GM18870 (cell line): ENCODE results near the gene SORCS2.

Source experiments
- ATAC-seq: cut with Tn5 transposase; IDR thresholded peaks from one replicate; pipeline ENCODE4 v1.9.1; 2021; ENCODE audit warnings: moderate library complexity; ENCODE audit not compliant: unreplicated experiment

Gene SORCS2

GRCh38 chr4:7185487-7186030 lies 6.8 kb upstream of the SORCS2 start:
- no peak for ATAC-seq

GRCh38 chr4:7186031-7186430 lies 6.3 kb upstream of the SORCS2 start:
- ATAC-seq, result no peak

DNA sequence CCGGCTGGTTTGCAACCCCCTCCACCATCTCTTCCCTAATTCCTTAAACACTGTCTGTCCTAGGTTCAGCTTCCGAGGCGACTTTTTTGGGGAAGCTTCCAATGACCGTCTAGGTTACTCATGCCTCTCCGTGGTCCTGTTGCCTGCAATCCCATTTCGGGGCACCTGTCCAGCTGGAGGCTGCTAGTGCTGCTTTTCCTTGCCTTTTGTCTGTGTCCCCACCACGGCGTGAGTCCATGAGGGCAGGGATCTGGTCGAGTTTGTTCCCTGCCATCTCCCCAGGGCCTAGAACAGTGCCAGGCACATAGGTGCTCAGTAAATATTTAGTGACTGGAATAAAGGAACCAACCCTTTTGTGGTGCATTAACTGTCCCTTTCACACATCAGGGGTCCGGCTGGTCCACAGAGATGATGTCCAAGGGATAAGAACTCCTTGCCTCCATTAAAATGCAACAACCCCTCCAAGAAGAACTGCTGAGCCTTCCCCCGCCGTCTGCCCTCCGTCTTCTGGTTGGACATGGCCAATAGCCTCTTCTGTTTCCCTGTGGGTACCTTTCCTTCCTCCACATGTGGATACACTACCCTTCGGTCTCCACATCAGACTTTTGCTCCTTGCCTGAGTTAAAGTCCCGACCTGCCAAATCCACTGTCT lies 5.7 kb upstream of the SORCS2 start:
- ATAC-seq, result no peak

GRCh38 chr4:7187168-7187535 lies 5.2 kb upstream of the SORCS2 start:
- ATAC-seq, result no peak

GRCh38 chr4:7187691-7188090 lies 4.6 kb upstream of the SORCS2 start:
- no peak for ATAC-seq

- ATAC-seq, result no peak
Observed at GRCh38 chr4:7189066-7189465, 3.3 kb upstream of the SORCS2 start.

DNA sequence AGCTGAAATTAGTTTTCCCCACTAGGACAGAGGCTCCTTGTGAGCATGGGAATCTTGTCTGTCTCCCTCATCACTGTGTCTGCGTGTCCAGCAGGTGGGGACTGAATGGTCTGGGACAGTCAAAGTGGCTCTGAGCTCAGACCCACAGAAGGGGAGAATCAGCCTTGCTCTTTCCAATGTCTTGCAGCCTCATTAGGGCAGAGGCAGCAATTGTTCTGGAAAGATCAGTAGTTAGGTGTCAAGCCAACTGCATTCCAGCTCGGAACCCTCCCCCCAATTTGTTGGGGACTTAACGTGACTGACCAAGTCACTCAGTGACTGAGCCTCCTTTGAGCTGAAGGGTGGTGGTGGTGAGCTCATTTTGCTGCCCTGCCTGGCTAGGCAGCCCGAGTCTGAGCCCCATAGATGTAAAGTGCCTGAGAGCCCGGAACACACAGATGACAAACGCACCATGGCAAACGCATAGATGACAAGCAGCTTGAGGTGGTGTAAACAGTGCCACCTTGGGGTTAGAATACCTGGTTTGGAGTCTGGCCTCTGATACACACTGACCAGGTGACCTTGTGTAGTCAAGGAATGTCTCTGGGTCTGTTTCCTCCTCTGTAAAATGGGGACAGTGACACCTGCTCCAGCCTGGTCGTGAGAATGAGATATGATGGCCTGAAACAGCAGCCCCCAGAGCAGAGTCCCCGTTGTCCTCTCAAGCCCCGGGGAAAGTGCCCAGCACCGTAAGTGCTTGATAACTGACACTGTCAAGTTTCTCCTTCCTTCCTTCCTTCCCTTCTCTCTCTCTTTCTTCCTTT lies 2.7 kb upstream of the SORCS2 start:
- ATAC-seq, result no peak

DNA sequence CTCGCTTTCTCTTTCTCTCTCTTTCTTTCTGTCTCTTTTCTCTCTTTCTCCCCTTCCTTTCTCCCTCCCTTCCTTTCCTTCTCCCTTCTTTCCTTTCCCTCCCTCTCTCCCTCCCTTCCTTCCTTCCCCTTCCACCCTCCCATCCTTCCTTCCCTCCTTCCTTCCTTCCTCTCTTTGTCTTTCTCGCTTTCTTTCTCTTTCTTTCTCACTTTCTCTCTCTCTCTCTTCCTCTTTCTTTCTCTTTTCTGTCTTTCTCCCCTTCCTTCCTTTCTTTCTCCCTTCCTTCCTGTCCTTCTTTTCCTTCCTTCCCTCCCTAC lies 2.1 kb upstream of the SORCS2 start:
- ATAC-seq, result no peak

- ATAC-seq, result no peak
Observed at GRCh38 chr4:7190691-7191545, 1.4 kb upstream of the SORCS2 start.

DNA sequence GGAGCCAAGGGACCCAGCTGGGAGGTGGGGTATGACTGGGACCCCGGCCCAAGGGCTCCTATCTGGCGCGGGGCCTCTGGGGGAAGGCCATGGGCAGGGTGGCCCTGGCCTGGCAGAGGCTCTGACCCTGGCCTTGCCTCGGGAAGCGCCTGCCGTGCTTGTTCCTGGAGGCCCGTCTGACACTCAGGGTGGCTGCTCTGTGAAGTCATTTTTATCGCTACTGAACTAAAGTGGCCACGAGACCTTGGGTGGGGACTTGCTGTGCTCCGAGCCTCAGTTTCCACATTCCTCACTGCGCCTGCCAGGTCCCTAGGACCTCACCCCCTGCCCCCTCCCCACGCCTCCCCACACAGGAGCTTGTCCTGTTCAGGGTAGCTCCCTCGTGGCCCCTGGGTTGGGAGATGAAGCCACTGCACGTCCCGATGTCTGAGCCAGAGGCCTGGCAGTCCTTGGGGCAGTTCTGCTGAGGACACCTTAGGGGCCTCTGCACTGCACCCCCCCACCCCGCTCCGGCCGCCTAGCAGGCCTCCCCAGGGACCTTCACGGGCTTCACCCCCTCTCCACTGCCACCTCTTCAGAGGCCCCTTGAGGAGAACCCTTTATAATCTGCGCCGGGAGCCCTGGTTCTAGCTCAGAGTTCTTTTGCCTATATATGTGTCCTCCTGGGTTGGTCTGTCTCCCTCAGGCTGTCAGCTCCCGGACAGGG lies 639 bp upstream of the SORCS2 start:
- ATAC-seq, result no peak

DNA sequence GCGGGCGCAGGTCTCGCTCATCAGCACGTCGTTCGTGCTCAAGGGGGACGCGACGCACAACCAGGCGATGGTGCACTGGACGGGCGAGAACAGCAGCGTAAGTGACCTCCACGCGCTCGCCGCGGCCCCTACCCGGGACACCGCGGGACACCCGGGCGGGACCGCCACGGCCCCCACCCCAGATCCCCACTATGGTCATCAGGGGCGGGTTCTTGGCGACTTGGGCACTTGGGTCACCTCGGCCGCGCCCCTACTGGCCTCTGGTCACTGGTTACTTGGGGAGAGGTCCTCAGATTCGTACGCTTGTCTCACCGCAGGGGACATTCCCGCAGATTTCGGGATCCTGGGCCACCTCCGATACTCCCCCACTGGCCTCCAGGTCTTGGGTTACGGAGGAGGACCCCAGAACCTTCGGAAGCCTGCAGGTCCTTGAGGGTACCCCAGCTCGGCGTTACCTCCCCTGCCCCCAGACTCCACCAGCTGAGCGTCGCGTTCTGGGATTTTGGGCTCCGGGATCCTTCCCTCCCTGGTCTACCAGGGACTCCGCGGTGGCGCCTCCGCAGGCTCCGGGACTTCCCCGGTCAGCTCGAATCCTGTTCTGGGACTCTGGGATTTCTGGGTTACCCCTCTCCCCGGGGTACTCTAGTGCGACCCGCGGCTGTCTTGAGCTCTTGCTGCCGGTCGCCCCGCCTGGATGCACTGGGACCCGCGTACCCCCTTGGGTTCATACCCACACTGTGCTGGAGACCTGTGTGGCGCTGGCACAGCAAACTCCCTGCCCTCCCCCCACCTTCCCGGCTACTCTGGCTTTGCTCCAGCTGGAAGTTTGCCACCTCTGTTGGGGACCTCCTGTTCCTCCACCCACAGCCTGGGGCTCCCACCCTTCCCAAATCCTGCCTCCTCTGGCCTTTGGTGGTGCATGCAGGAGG lies 956 bp downstream of the SORCS2 start:
- ATAC-seq, result no peak

DNA sequence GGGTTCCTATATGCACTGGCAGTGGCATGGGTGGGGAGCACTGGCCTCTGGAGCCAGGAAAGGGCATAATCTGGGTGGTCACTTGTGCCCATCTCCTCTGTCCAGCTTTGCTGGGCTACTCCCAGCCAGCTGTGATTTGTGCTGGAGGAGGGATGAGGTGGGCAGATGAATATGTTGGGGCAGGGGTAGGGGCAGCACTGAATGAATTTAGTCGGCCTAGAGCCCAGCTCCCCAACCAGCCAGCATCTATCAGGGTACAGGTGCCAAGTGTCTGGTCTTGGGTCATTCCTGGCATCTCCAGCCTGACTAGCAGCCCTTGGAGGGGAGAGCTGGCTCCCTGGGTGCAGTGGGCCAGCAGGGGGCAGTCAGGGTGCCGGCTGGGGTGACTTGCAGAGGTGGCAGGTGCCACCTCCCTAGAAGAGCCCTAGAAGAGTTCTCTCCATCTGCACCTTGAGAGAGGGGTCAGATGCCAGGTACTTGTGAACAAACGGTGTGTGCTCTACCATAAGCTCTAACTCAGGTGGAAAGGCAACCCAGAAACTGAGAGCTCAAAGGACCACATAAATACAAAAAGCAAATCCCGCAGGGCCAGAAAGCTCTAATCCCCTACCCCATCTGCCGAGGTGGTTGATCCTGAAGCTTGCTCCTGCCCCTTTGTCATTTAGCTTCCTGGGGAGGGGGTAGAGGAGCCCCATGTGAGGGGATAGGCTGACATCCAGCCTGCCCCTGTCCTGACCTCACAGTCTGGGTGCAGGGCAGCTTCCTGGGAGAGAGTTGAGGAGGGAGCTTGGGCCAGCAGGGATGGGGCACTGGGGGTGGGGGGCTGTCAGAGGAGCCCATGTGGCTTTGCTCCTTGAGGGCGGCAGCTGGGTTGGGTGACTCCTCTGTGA lies 2.2 kb downstream of the SORCS2 start:
- ATAC-seq, result no peak

- ATAC-seq, result no peak
Observed at GRCh38 chr4:7195141-7195515, 2.8 kb downstream of the SORCS2 start.

DNA sequence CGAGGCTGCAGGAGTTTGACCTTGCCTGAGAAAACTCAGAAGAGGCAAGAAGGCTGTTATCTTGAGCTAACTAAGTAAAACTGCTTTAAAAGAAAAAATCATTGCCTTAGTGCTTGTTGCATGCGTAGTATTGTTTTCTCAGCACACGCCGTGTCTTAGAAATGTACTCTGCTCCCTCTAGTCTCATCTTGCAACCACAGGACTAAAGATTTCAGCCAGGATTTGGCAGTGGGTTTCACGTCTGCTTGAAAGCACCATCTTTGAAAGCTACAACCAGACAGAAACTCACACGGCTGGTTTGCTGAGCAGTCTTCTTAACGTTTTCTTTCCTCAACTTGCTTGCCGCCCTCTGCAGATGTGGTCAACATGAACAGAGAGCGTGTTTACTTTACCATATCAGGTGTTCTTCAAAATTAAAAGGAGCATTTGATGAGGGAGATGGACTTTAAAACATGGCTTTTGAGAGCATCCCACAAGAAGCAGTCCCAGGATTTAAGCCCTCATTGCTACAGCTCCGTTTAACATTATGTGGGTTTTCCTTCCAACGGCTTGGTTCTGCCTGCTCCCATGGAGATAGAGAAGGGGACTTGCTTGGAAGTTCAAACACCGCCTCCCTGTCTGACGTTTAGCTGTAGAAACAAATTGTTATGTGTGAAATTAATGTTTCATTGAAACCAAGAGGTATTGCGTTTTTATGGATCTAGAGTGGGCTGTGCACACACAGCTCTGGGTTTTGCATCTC lies 3.4 kb downstream of the SORCS2 start:
- no peak for ATAC-seq

- no peak for ATAC-seq
Observed at GRCh38 chr4:7196288-7196651, 3.9 kb downstream of the SORCS2 start.

- no peak for ATAC-seq
Observed at GRCh38 chr4:7196736-7197135, 4.4 kb downstream of the SORCS2 start.

DNA sequence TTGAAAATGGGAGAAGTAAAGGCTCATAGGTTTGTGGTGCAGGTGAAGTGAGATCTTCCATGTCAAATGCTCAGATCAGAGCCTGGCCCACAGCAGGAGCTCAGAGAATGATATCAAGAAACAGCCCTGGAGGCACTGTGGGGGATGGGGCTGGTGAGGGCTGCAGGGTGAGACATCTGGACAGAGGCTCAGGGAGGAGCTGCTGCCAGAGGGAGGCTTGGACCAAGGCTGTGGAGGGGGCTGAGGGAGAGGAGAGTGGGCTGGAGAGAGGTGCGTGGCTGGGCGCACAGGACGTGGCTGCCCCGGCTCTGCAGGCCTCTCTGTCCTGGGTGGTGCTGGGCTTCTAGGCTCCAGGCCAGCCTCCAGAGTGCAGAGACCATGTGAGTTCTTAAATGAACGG lies 5.6 kb downstream of the SORCS2 start:
- no peak for ATAC-seq

DNA sequence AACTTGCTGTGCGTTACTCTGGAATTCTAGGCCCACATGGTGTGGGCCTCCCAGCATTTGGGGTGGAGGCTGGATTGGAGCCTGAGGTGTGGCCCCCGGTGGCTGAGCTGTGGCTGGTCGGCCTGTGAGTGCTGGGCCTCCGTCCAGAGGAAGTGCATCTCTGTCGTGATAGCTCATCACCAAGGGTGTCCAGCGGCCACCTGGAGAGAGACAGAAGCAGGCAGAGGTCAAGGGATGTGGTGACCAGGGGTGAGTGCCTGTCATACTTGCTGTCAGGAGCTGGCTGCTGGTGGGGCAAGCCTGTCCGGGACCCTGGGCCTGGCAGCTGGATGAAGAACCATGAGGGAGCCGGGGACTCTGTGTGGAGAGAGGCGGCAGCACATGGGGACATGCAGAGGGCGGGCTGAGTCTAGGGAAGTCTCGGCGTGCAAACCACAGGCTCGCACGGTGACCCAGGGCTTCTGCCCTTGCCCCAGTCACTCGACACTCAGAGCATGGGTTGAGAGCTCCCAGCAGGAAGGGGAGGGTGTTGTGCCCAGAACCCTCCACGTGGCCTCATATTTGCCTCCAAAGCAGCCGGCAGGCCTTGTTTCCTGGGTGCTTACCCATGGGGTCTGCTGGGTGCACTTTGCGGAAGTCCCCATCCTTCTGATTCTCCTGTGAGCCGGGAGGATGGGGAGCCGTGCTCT lies 6.2 kb downstream of the SORCS2 start:
- no peak for ATAC-seq
